GM10248 (cell line): ENCODE results near the gene RTP2.

Source experiments
- CTCF ChIA-PET: fragments of 300-600 bp; sonication (Branson Sonifier 250); formaldehyde crosslinking; extraction: SDS; loops from one replicate; lab custom pipeline; 2021; ENCODE audit warnings: antibody characterized with exemption; lab: Yijun Ruan, JAX
- POLR2A ChIA-PET: fragments of 350-650 bp; sonication (Branson Sonifier 250); formaldehyde crosslinking; extraction: SDS; loops from one replicate; lab custom pipeline; 2020; ENCODE audit warnings: antibody characterized with exemption; lab: Yijun Ruan, JAX
- DNase-seq: peaks from one replicate; pipeline ENCODE4 v3.0.0; 2012; ENCODE audit errors: extremely low spot score
- CTCF ChIP-seq: IDR thresholded peaks from 2 replicates; pipeline ENCODE4 v1.5.1; 2012; ENCODE audit warnings: mild to moderate bottlenecking, low read depth; ENCODE audit errors: extremely low read depth, missing control alignments, control extremely low read depth

The RTP2 gene

GRCh38 chr3:187695449-187695848, 6.9 kb downstream of the RTP2 start:
- ChIA-PET POLR2A (no interaction called here), CTCF (interaction anchor here (1.4 to 4.0 kb wide), 3 partner anchors 13 to 377 kb away, joined by 4 to 18 read pairs (median 8); no protein-coding TSS in a partner anchor)
- TF ChIP-seq CTCF, result no peak
- DNase-seq, result no peak

DNA sequence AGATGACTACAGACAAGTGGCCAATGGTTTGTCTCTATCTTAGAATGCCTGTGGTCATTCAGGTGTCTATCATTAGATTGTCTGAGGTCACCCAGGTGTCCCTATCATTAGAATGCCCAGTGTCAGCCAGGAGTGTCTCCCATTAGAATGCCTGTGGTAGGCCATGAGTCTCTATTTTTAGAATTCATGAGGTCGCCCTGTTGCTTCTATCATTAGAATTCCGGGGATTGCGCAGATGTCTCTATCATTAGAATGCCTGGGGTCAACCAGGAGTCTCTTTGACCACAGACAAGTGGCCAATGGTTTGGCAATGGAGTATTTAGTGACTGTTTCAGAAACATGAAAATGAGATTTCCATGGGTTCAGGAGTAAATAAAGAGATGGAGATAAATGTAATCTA, 7.6 kb downstream of the RTP2 start:
- CTCF ChIA-PET, result interaction anchor here (1.2 to 4.9 kb wide), 2 partner anchors 16 to 375 kb away, joined by 6 to 22 read pairs; no protein-coding TSS in a partner anchor

GRCh38 chr3:187693431-187693830, 8.9 kb downstream of the RTP2 start:
- DNase-seq, result no peak
- ChIA-PET CTCF (interaction anchor here (4.9 kb wide), 1 partner anchor 14 kb away, joined by 22 read pairs; no protein-coding TSS in a partner anchor), POLR2A (no interaction called here)
- no peak for TF ChIP-seq CTCF

More for the DNA sequence above, 7.6 kb downstream of the RTP2 start:
- TF ChIP-seq CTCF, result no peak
- DNase-seq, result no peak
- POLR2A ChIA-PET, result no interaction called here

DNA sequence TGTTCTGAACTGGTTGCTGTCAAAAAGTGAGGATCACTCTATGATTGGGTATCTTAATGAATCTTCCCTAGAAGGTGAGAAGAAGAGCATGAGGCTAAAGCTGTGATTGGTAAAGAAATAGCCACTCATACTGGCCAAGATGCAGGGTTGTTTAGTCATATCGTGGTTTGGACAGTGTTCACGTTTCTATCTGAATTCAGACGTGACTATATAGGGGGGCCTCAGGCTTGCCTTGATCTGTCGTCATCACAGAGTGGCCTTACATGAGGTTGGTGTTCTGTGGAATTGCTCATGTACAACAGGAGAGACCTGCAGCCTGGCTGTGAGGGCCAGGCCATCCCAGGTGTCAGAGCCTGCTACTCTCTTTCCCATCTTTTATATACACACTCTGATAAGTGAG, 12.4 kb downstream of the RTP2 start:
- no peak for TF ChIP-seq CTCF
- DNase-seq, result no peak
- ChIA-PET POLR2A (no interaction called here), CTCF (interaction anchor here (3.0 to 4.9 kb wide), 1 partner anchor 11 kb away, joined by 15 to 22 read pairs; no protein-coding TSS in a partner anchor)

- DNase-seq, result no peak
- no peak for TF ChIP-seq CTCF
- CTCF ChIA-PET, result interaction anchor here (0.9 to 19.2 kb wide), 8 partner anchors 8 to 362 kb away, joined by 3 to 653 read pairs (median 4); no protein-coding TSS in a partner anchor
- POLR2A ChIA-PET, result no interaction called here
These were observed 15.6 kb downstream of the RTP2 start for GRCh38 chr3:187686621-187687273.

DNA sequence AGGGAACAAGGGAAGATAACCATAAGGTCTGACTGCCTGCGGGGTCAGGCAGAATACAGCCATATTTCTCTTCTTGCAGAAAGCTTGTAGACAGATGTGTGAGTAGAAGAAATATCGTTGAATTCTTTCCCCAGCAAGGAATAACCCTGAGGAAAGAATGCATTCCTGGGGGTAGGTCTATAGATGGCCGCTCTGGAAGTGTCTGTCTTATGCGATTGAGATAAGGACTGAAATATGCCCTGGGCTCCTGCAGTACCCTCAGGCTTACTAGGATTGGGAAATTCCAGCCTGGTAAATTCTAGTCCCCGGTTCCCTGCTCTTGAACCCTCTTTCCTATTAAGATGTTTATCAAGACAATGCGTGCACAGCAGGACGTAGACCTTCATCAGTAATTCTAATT, 16.4 kb downstream of the RTP2 start:
- TF ChIP-seq CTCF, result no peak
- ChIA-PET POLR2A (no interaction called here), CTCF (interaction anchor here (1.5 to 19.2 kb wide), 3 partner anchors 9 to 361 kb away, joined by 3 to 653 read pairs (median 5); no protein-coding TSS in a partner anchor)
- no peak for DNase-seq
